Measurements from ENCODE around the gene NRSN2.

Gene NRSN2

GRCh38 chr20:346640-347316, at the start of gene NRSN2:
Gene NRSN2 (plus strand): TSS chr20:347111. CDS start chr20:349644, 2,533 bp downstream.
- peak in 54 of 58 donors; percentile 27 to 82 (median 60) for DNase-seq

GRCh38 chr20:297925-298775, 48.8 kb upstream of the NRSN2 start:
- DNase-seq = peak in 53 of 58 donors; percentile 7 to 71 (median 41)

- peak in 1 of 58 donors; percentile 14 for DNase-seq
Measured at GRCh38 chr20:298776-299391, 48.0 kb upstream of the NRSN2 start.

DNA sequence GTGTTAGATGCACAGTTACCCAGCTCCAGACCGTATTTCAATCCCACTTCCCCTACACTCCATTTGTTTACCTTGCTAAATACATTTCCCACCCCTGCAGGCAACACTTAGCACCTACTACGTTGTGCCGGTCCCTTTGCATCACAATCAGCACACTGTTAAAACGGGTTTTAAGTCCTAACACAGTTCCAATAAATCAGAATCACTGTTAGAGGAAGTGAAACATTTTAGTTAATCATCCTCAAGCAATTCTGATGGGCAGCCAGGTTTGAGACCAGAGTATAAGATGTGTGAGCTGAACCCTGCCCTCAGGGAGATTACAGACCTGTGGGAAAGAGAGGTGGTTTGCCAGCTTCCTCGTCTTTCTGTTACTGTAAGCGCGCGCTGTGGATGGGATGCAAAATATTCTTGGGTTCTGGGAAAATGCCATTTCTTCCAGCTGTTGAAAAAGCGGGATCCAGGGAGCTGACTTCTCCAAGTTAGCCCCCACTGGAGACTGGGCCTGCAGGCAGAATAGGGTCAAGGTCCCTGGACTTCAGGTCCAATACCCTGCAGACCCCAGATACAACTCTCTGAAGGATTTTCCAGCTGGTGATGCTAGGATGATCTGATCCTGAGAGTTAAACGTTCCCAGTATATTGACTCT, 46.4 kb upstream of the NRSN2 start:
- DNase-seq = peak in 1 of 58 donors; percentile 14

- no peak for DNase-seq
Measured at GRCh38 chr20:301886-302848, 44.7 kb upstream of the NRSN2 start.

- DNase-seq = no peak
Measured at GRCh38 chr20:305745-306144, 41.2 kb upstream of the NRSN2 start.

DNA sequence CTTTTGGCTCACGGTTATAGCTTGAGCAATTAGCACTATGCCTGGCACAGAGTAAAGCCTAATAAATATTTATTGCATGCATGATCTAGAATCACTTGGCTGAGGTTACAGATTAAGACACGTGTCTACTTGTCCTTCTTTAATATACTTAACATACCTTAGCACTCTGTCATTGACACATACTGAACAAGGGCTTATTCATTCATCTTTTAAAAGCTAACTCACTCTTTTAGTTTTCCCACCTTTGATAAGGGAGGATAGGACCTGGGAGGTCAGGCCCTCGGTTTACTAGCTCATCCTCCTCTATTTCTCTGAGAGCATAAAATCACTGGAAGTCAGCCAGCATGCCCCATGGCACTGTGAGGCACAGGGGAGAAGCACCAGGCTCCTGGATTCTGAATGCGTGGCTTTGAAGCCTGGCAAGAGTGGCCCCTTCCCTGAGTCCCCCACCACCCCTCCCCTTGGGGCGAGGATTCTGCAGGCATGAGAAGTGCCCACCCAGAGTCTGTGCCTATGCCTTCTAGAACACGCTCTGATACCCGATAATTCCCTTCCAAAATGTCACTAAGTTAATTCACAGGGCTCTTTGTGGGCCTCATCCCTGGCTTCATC, 38.4 kb upstream of the NRSN2 start:
- no peak for DNase-seq

GRCh38 chr20:309306-309840, 37.5 kb upstream of the NRSN2 start:
- peak in 2 of 58 donors; percentile 64 to 66 for DNase-seq

- DNase-seq = peak; percentile 82 to 100 (median 99)
Measured at GRCh38 chr20:309841-310644, 36.9 kb upstream of the NRSN2 start.

DNA sequence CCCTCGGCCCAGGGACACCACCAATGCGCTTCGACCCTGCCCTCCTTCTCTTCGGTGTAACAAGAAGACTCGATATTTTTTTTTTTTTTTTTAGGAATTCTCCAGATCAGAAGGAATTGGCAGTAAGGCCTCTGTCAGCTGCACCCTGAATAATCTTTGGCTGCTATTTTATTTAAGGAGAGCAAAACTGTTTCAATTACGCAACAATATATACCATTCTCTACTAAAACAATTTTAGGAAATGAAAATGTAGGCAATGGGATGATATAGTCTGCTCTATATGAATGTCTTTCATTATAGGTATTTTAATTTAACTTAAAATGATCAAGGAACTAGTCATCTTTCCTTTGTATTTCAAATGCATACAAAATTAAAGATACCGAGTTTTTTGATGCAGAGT, 36.3 kb upstream of the NRSN2 start:
- no peak for DNase-seq

DNA sequence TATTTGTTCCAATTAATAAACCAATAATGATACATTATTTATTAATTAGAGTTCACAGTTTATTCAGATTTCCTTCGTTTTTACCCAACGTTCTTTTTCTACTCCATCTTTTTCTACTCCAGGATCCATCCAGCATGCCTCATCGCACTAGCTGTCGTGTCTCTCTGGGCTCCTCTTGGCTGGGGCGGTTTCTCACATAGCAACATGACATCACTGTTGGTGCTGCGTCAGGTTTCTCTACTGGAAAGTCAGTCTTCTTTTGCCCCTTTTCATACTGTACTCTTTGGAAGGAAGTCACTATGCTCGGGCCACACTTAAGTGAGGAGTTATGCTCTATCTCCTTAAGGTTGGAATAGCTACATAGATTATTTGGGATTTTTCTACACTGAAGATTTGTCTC, 35.3 kb upstream of the NRSN2 start:
- no peak for DNase-seq

GRCh38 chr20:312067-312466, 34.8 kb upstream of the NRSN2 start:
- DNase-seq = no peak

DNA sequence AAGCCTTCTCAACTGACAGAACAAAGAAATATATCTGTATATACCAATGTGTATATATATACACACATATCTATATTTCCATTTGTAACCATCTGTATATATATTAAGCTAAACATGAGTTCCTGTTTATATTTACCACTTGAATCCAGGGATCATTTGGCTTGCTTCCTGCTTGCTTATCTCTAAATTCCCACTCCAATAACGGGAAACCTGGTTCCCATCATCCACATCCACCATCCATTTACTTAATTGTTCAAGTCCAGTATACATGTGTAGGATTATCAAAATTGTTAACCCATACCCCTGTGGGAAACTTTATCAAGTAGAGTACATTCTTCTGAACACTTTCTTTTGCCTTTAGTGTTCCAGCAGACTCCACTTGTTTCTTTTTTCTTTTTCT, 34.0 kb upstream of the NRSN2 start:
- DNase-seq = no peak

DNA sequence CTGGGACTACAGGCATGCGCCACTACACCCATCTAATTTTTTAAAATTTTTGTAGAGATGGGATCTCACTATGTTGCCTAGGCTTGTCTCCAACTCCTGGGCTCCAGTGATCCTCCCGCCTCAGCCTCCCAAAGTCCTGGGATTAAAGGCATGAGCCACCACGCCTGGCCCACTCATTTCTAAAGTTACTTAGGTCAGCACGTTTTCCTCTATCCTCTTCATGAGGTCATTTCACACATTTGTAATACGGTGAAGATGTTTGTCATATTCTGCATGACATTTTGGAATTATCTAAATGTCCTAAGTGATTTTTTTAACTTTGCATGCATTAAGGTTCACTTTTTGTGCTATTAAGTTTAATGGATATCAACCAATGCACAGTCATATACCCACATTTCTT, 33.5 kb upstream of the NRSN2 start:
- no peak for DNase-seq

DNA sequence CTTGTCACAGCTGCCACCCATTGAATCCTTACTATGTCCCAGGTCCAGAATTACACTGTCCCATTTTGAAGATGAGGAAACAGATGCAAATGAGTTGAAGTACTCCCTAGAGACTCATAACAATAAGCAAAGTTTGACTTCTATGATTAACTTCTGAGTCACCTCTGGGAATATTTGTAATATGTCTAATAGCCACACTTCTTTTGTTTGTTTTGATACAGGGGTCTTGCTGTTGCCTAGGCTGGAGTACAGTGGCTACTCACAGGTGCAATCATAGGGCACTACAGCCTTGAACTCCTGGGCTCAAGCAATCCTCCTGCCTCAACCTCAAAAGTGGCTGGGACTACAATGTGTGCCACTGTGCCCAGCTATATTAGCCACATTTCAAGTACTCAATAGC, 33.0 kb upstream of the NRSN2 start:
- DNase-seq = no peak

DNA sequence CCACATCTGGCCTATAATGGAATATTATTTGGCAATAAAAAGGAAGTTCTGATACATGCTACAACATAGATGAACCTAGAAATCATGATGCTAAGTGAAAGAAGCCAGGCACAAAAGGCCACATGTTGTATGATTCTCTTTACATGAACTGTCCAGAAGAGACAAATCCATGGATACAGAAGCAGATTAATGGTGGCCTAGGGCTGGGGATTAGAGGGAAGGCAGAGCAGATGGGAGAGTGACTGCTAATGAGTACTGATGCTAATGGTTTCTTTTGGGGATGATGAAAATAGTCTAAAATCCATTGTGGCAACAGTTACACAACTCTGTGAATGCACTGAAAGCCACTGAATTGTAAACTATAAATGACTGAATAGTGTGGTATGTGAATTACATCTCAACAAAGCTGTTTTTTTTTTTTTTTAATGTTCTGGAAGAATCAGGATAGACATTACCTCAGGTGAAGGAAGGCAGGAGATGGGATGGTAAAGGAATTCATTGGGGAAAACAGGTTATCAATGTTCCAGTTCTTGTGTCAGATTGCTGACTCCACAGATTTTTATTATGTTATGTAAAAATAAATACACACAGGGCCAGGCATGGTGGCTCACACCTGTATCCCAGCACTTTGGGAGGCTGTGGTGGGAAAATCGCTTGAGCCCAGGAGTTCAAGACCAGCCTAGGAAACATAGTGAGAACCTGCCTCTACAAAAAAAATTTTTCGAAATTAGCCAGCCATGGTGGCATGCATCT, 30.4 kb upstream of the NRSN2 start:
- DNase-seq = no peak

DNA sequence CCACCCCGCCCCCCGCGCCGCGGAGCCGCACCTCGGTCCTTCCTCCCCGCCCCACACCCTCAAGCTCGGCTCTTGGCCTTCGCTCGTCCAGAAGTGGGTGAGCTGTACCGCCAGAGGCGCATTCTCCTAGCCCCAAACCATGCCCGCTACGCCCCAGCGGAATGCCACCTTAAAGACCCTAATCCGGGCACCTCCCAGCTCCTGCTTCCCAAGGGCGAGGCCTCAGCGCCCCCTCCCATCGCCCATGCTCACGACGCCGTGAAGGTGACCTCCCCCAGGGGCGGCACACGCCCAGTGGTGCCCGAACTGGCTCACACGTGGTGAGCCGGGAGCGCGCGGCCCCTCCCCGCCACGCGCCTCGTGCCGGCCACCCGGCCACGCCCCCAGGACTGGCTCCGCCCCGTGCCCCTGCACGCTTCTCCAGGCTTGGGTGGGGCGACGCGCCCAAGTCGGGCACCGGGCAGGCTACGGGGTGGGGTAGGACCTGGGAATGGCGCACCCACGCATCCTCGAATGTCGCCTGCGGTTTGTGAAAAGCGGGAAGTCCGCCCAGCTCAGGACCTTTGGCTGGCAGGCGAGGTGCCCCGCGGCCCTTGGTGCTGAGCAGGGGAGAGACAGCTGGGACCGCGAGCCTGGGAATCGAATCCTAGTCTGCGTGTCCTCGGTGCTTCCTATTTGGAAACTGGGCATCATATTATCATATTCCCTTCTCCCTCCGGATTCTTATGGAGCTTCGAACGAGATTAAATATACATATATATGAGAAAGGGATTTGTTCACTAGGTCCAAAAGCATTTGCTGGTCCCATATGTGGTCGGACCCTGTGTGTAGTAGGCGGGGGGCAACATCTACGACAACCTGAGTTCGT, 22.5 kb upstream of the NRSN2 start:
- DNase-seq = peak; percentile 33 to 88 (median 77)

Measured in anterior cingulate cortex (tissue), 58 donors.